ENCODE measurements around the gene MOB3A.

MOB3A gene

GRCh38 chr19:2050349-2050990 lies 45.7 kb downstream of the MOB3A start:
- Histone ChIP-seq H3K4me3 (ENCODE audit: low read length) (peak overlapping the region; percentile 76), H3K4me1 (ENCODE audit: insufficient read depth, low read length) (peaks cover 26% of the 10 kb centered on the region), H2AFZ (ENCODE audit: low read depth, low read length) (no peak overlapping the region), H3K27me3 (ENCODE audit: insufficient read depth, low read length) (no peaks in the 10 kb centered on the region), H3K9me3 (ENCODE audit: low read length) (no peaks in the 10 kb centered on the region), H3K36me3 (ENCODE audit: insufficient read depth, low read length) (peaks cover 22% of the 10 kb centered on the region)

GRCh38 chr19:2049741-2050348 lies 46.3 kb downstream of the MOB3A start:
- H3K4me3 ChIP-seq (ENCODE audit: low read length): peak overlapping the region; percentile 76

GRCh38 chr19:2048959-2049740 lies 47.0 kb downstream of the MOB3A start:
- Histone ChIP-seq H2AFZ (ENCODE audit: low read depth, low read length) (no peak overlapping the region), H3K27me3 (ENCODE audit: insufficient read depth, low read length) (no peaks in the 10 kb centered on the region), H3K4me1 (ENCODE audit: insufficient read depth, low read length) (peaks cover 24% of the 10 kb centered on the region), H3K4me3 (ENCODE audit: low read length) (peak overlapping the region; percentile 76), H3K36me3 (ENCODE audit: insufficient read depth, low read length) (peaks cover 32% of the 10 kb centered on the region), H3K9me3 (ENCODE audit: low read length) (no peaks in the 10 kb centered on the region)

More at GRCh38 chr19:2049741-2050348, 46.3 kb downstream of the MOB3A start:
- H2AFZ ChIP-seq (ENCODE audit: low read depth, low read length): no peak overlapping the region
- H3K4me1 ChIP-seq (ENCODE audit: insufficient read depth, low read length): peaks cover 24% of the 10 kb centered on the region
- peaks cover 28% of the 10 kb centered on the region for H3K36me3 ChIP-seq (ENCODE audit: insufficient read depth, low read length)
- no peaks in the 10 kb centered on the region for H3K9me3 ChIP-seq (ENCODE audit: low read length)
- H3K27me3 ChIP-seq (ENCODE audit: insufficient read depth, low read length): no peaks in the 10 kb centered on the region

GRCh38 chr19:2048104-2048958 lies 47.8 kb downstream of the MOB3A start:
- H3K36me3 ChIP-seq (ENCODE audit: insufficient read depth, low read length): peaks cover 38% of the 10 kb centered on the region

GRCh38 chr19:2047449-2048103 lies 48.5 kb downstream of the MOB3A start:
- H3K4me1 ChIP-seq (ENCODE audit: insufficient read depth, low read length): peaks cover 24% of the 10 kb centered on the region
- no peak overlapping the region for H2AFZ ChIP-seq (ENCODE audit: low read depth, low read length)
- no peaks in the 10 kb centered on the region for H3K27me3 ChIP-seq (ENCODE audit: insufficient read depth, low read length)
- H3K4me3 ChIP-seq (ENCODE audit: low read length): no peak overlapping the region
- peaks cover 46% of the 10 kb centered on the region for H3K36me3 ChIP-seq (ENCODE audit: insufficient read depth, low read length)
- H3K9me3 ChIP-seq (ENCODE audit: low read length): no peaks in the 10 kb centered on the region

More at GRCh38 chr19:2048104-2048958, 47.8 kb downstream of the MOB3A start:
- H2AFZ ChIP-seq (ENCODE audit: low read depth, low read length): no peak overlapping the region
- peaks cover 24% of the 10 kb centered on the region for H3K4me1 ChIP-seq (ENCODE audit: insufficient read depth, low read length)
- H3K9me3 ChIP-seq (ENCODE audit: low read length): no peaks in the 10 kb centered on the region
- H3K4me3 ChIP-seq (ENCODE audit: low read length): no peak overlapping the region
- H3K27me3 ChIP-seq (ENCODE audit: insufficient read depth, low read length): no peaks in the 10 kb centered on the region

GRCh38 chr19:2047076-2047448 lies 49.1 kb downstream of the MOB3A start:
- H3K36me3 ChIP-seq (ENCODE audit: insufficient read depth, low read length): peaks cover 51% of the 10 kb centered on the region
- H3K4me1 ChIP-seq (ENCODE audit: insufficient read depth, low read length): peaks cover 24% of the 10 kb centered on the region
- no peaks in the 10 kb centered on the region for H3K9me3 ChIP-seq (ENCODE audit: low read length)
- no peak overlapping the region for H2AFZ ChIP-seq (ENCODE audit: low read depth, low read length)
- no peaks in the 10 kb centered on the region for H3K27me3 ChIP-seq (ENCODE audit: insufficient read depth, low read length)
- no peak overlapping the region for H3K4me3 ChIP-seq (ENCODE audit: low read length)

- no peak overlapping the region for H2AFZ ChIP-seq (ENCODE audit: low read depth, low read length)
- H3K4me1 ChIP-seq (ENCODE audit: insufficient read depth, low read length): peaks cover 21% of the 10 kb centered on the region
- no peak overlapping the region for H3K4me3 ChIP-seq (ENCODE audit: low read length)
- H3K27me3 ChIP-seq (ENCODE audit: insufficient read depth, low read length): no peaks in the 10 kb centered on the region
- peaks cover 56% of the 10 kb centered on the region for H3K36me3 ChIP-seq (ENCODE audit: insufficient read depth, low read length)
- no peaks in the 10 kb centered on the region for H3K9me3 ChIP-seq (ENCODE audit: low read length)
Observed at GRCh38 chr19:2046046-2046907, 49.8 kb downstream of the MOB3A start.

- no peaks in the 10 kb centered on the region for H3K27me3 ChIP-seq (ENCODE audit: insufficient read depth, low read length)
- H3K4me3 ChIP-seq (ENCODE audit: low read length): no peak overlapping the region
- H3K36me3 ChIP-seq (ENCODE audit: insufficient read depth, low read length): peaks cover 63% of the 10 kb centered on the region
- peaks cover 21% of the 10 kb centered on the region for H3K4me1 ChIP-seq (ENCODE audit: insufficient read depth, low read length)
- H3K9me3 ChIP-seq (ENCODE audit: low read length): no peaks in the 10 kb centered on the region
- no peak overlapping the region for H2AFZ ChIP-seq (ENCODE audit: low read depth, low read length)
Observed at GRCh38 chr19:2045501-2046045, 50.6 kb downstream of the MOB3A start.

- no peaks in the 10 kb centered on the region for H3K27me3 ChIP-seq (ENCODE audit: insufficient read depth, low read length)
- no peak overlapping the region for H2AFZ ChIP-seq (ENCODE audit: low read depth, low read length)
- H3K36me3 ChIP-seq (ENCODE audit: insufficient read depth, low read length): peaks cover 70% of the 10 kb centered on the region
- no peaks in the 10 kb centered on the region for H3K9me3 ChIP-seq (ENCODE audit: low read length)
- no peak overlapping the region for H3K4me3 ChIP-seq (ENCODE audit: low read length)
- peaks cover 16% of the 10 kb centered on the region for H3K4me1 ChIP-seq (ENCODE audit: insufficient read depth, low read length)
Observed at GRCh38 chr19:2044709-2045500, 51.2 kb downstream of the MOB3A start.

- Histone ChIP-seq H3K9me3 (ENCODE audit: low read length) (no peaks in the 10 kb centered on the region), H3K36me3 (ENCODE audit: insufficient read depth, low read length) (peaks cover 69% of the 10 kb centered on the region), H2AFZ (ENCODE audit: low read depth, low read length) (no peak overlapping the region), H3K4me3 (ENCODE audit: low read length) (no peak overlapping the region), H3K4me1 (ENCODE audit: insufficient read depth, low read length) (peaks cover 8% of the 10 kb centered on the region), H3K27me3 (ENCODE audit: insufficient read depth, low read length) (no peaks in the 10 kb centered on the region)
Observed at GRCh38 chr19:2043961-2044708, 52.0 kb downstream of the MOB3A start.

Measured in neuron (in vitro differentiated cells).